Activated naive CD4-positive, alpha-beta T cell treated with anti-CD3 and anti-CD28 coated beads for 36 hours (primary cell): ENCODE measurements around the gene HMBS. TPM values are rescaled to one million over a fixed set of nuclear protein-coding genes. Genes with fewer than 3 reads are reported as not detected.
A peak's percentile ranks its signal among the peaks of the same experiment; 100 is the strongest.

Experiments
- CTCF ChIA-PET: fragments of 350-600 bp; sonication (Branson Sonifier 250); formaldehyde crosslinking; loops from one replicate; lab custom pipeline; 2021; ENCODE audit warnings: antibody characterized with exemption; lab: Charles Lee
- DNase-seq: peaks from one replicate; pipeline ENCODE4 v3.0.0-alpha.2; 2020
- H3K27ac Mint-ChIP-seq: one replicate; pipeline ENCODE4 v1.8.0; 2021; ENCODE audit warnings: mild to moderate bottlenecking, mixed read lengths
- H3K27me3 Mint-ChIP-seq: one replicate; pipeline ENCODE4 v1.8.0; 2021; ENCODE audit warnings: low read depth, mixed read lengths
- H3K36me3 Mint-ChIP-seq: one replicate; pipeline ENCODE4 v1.8.0; 2021; ENCODE audit warnings: low read depth, mixed read lengths
- H3K4me1 Mint-ChIP-seq: one replicate; pipeline ENCODE4 v1.8.0; 2021; ENCODE audit warnings: low read depth, mixed read lengths
- H3K4me3 Mint-ChIP-seq: one replicate; pipeline ENCODE4 v1.8.0; 2021; ENCODE audit warnings: mild to moderate bottlenecking, moderate library complexity, mixed read lengths
- H3K9me3 Mint-ChIP-seq: one replicate; pipeline ENCODE4 v1.8.0; 2021; ENCODE audit warnings: mixed read lengths
- intact Hi-C: fragments of 100-400 bp; cut with micrococcal nuclease; formaldehyde crosslinking; loops from one replicate; pipeline ENCODE4 v1.15.1; 2023
- total RNA-seq, 2 experiments: library from RNA; stranded (reverse); gene quantifications; one replicate each; pipeline ENCODE4 v1.2.3, GENCODE V29; 2021

Gene HMBS
- total RNA-seq, 2 experiments from 2014 or later: 27.9 to 29.4 TPM

DNA sequence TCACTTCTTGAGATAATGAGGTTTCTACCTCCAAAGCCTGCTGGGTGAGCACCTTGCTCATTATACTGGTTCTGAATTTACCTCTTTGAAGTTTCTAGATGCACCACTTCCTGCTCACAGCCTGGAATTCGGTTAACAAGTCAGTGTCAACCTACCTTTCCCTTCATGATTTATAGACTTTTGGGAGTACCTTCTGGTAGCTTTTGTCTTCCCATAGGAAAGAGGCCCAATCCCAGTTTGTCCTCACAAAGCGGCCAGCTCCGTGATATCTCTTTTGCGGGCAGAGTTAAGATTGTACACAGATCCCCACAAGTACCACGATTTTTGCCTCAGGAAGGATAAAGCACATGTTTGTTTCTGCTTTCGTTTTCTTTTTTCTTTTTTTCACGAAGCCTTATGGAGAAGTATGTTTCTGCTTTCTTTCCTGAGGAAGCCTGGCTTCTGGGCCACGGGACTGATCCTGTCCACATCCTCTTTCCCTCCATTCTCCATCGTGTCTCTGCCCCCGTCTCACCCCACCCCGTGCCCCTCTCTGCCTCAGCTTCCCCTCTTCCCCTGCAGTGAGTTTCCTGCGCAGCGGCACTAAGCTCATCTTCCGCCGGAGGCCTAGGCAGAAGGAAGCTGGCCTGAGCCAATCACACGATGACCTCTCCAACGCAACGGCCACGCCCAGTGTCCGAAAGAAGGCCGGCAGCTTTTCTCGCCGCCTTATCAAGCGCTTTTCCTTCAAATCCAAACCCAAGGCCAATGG lies 31.0 kb downstream of the HMBS start:
- Mint-ChIP-seq H3K27me3 (no peaks in the 10 kb centered on the region), H3K36me3 (peaks cover 30% of the 10 kb centered on the region), H3K4me1 (peaks cover 35% of the 10 kb centered on the region), H3K4me3 (peak overlapping the region; percentile 76), H3K9me3 (no peaks in the 10 kb centered on the region), H3K27ac (peak overlapping the region; percentile 96)
- DNase-seq: peak; percentile 66
- intact Hi-C loops: loop anchor here (1.0 kb wide), 1 partner anchor 8 kb away; the partner anchor contains the start of gene C2CD2L
- CTCF ChIA-PET: interaction anchor here (0.5 to 1.2 kb wide), 4 partner anchors 53 to 773 kb away, joined by 3 to 5 read pairs (median 4); partner anchors contain the start of gene CD3D

DNA sequence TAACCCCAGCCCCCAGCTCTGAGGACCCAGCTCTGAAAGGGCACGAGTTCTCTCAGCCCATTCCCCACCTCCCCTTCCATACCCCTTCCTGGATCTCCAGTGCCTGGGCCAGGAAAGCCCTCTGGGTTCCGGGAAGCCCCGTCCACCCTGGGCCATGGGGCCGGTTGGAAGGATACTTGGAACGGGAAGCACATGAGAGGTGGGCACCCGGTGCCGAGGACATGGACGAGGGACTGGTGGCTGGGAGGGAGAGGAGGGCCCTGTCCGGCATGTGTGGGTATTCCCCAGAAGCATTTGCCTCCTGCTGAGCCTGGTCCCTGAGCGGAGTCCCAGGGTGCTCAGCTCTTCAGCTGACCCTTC lies 31.5 kb downstream of the HMBS start:
- no peak for DNase-seq
- H3K9me3 Mint-ChIP-seq: no peaks in the 10 kb centered on the region
- peaks cover 30% of the 10 kb centered on the region for H3K36me3 Mint-ChIP-seq

GRCh38 chr11:119116601-119117000 lies 31.9 kb downstream of the HMBS start:
- CTCF ChIA-PET: interaction anchor here (0.6 to 1.5 kb wide), 3 partner anchors 34 to 224 kb away, joined by 3 to 4 read pairs (median 3); partner anchors contain the start of gene C1QTNF5
- Mint-ChIP-seq H3K27ac (peak overlapping the region; percentile 96), H3K4me3 (peak overlapping the region; percentile 30), H3K9me3 (no peaks in the 10 kb centered on the region), H3K4me1 (peaks cover 36% of the 10 kb centered on the region), H3K27me3 (no peaks in the 10 kb centered on the region), H3K36me3 (peaks cover 30% of the 10 kb centered on the region)
- no peak for DNase-seq
- intact Hi-C loops: no loop called here

More for the DNA sequence above, 31.5 kb downstream of the HMBS start:
- no peaks in the 10 kb centered on the region for H3K27me3 Mint-ChIP-seq
- CTCF ChIA-PET: interaction anchor here (0.6 to 1.2 kb wide), 4 partner anchors 34 to 774 kb away, joined by 3 to 5 read pairs (median 4); partner anchors contain the start of gene CD3D
- intact Hi-C loops: no loop called here
- H3K4me1 Mint-ChIP-seq: peaks cover 36% of the 10 kb centered on the region
- H3K4me3 Mint-ChIP-seq: peak overlapping the region; percentile 76
- H3K27ac Mint-ChIP-seq: peak overlapping the region; percentile 96

GRCh38 chr11:119117004-119117706 lies 32.5 kb downstream of the HMBS start:
- H3K4me1 Mint-ChIP-seq: peaks cover 41% of the 10 kb centered on the region
- H3K36me3 Mint-ChIP-seq: peaks cover 31% of the 10 kb centered on the region
- no peaks in the 10 kb centered on the region for H3K9me3 Mint-ChIP-seq
- peak overlapping the region; percentile 96 for H3K27ac Mint-ChIP-seq
- no peak overlapping the region for H3K4me3 Mint-ChIP-seq
- no peak for DNase-seq
- no peaks in the 10 kb centered on the region for H3K27me3 Mint-ChIP-seq
- intact Hi-C loops: no loop called here
- CTCF ChIA-PET: interaction anchor here (1.5 kb wide), 1 partner anchor 223 kb away, joined by 3 read pairs; the partner anchor contains the start of gene C1QTNF5

- DNase-seq: no peak
Measured at GRCh38 chr11:119118227-119118626, 33.5 kb downstream of the HMBS start.

GRCh38 chr11:119118946-119119345 lies 34.3 kb downstream of the HMBS start:
- CTCF ChIA-PET: interaction anchor here (0.6 to 1.2 kb wide), 5 partner anchors 12 to 224 kb away, joined by 3 to 4 read pairs (median 3); no protein-coding TSS in a partner anchor
- intact Hi-C loops: no loop called here
- H3K27ac Mint-ChIP-seq: no peak overlapping the region
- H3K27me3 Mint-ChIP-seq: no peaks in the 10 kb centered on the region
- DNase-seq: no peak
- peaks cover 26% of the 10 kb centered on the region for H3K36me3 Mint-ChIP-seq
- peaks cover 40% of the 10 kb centered on the region for H3K4me1 Mint-ChIP-seq
- H3K4me3 Mint-ChIP-seq: no peak overlapping the region
- H3K9me3 Mint-ChIP-seq: no peaks in the 10 kb centered on the region

More at GRCh38 chr11:119118227-119118626, 33.5 kb downstream of the HMBS start:
- no peaks in the 10 kb centered on the region for H3K9me3 Mint-ChIP-seq
- no peak overlapping the region for H3K4me3 Mint-ChIP-seq
- no peaks in the 10 kb centered on the region for H3K27me3 Mint-ChIP-seq
- intact Hi-C loops: no loop called here
- peaks cover 45% of the 10 kb centered on the region for H3K4me1 Mint-ChIP-seq
- CTCF ChIA-PET: interaction anchor here (0.6 to 1.2 kb wide), 2 partner anchors 18 to 22 kb away, joined by 4 read pairs; no protein-coding TSS in a partner anchor
- H3K27ac Mint-ChIP-seq: no peak overlapping the region
- peaks cover 27% of the 10 kb centered on the region for H3K36me3 Mint-ChIP-seq

GRCh38 chr11:119120639-119121007 lies 35.9 kb downstream of the HMBS start:
- CTCF ChIA-PET: interaction anchor here (0.6 to 1.0 kb wide), 2 partner anchors 14 to 76 kb away, joined by 3 read pairs; partner anchors contain the start of gene C2CD2L
- Mint-ChIP-seq H3K36me3 (peaks cover 20% of the 10 kb centered on the region), H3K27ac (peak overlapping the region; percentile 80), H3K4me1 (peaks cover 31% of the 10 kb centered on the region), H3K4me3 (peak overlapping the region; percentile 97), H3K9me3 (no peaks in the 10 kb centered on the region), H3K27me3 (no peaks in the 10 kb centered on the region)
- no peak for DNase-seq
- intact Hi-C loops: loop anchor here (1.0 to 2.0 kb wide), 5 partner anchors 13 to 64 kb away; partner anchors contain the start of genes C2CD2L, HYOU1 and NLRX1

DNA sequence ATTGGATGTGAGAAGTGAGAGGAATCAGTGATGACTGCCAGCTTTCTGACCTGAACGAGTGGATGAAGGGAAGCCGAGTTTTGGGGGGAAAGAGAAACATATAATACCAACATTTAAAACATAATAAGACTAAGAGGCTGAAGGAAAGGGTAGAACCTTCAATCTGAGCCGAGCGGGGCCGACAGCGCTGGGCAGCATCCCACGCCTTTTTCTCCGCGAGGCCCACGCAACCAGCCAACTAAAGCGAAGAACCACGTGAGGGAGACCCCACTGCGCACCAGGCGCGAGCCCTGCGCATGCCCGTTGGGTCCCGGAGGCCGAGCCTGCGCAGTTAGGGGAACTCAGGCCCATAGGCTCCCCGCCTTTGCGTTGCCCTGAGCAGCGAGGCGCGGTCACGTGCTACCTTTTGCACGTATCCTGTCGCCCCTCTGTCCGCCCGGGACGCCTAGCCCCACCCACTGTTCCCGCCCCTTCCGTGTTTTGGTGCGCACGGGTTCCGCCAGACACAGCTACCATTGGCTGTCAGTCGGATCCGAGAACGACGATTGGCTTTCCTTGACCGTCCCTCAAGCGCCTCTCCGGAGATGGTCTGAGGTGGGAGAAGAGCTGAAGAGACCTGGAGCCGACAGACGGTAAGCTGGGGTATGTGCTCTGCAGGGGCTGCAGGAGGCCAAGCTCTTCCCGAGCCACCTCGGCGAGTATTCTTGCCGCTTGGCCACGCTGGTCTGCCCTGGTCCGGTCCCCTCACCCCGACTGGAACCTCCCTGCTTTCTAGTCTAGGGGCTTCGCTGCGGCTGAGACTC lies 36.5 kb downstream of the HMBS start, which contains the start of gene HINFP:
TSS of gene HINFP (plus strand) at position 573 of the 803 bp plus-strand sequence. CDS start 5,365 bp downstream, outside the sequence.
- H3K4me3 Mint-ChIP-seq: peak within 1 kb of the TSS; percentile 97
- peaks cover 27% of the 10 kb centered on the region for H3K4me1 Mint-ChIP-seq
- H3K27me3 Mint-ChIP-seq: no peaks in the 10 kb centered on the region
- peak within 1 kb of the TSS; percentile 80 for H3K27ac Mint-ChIP-seq
- CTCF ChIA-PET: interaction anchor here (1.0 to 1.6 kb wide), 2 partner anchors 14 to 18 kb away, joined by 3 read pairs; partner anchors contain the start of gene C2CD2L
- H3K36me3 Mint-ChIP-seq: peaks cover 15% of the 10 kb centered on the region
- DNase-seq: peak; percentile 100
- intact Hi-C loops: loop anchor here (1.0 to 2.0 kb wide), 5 partner anchors 14 to 64 kb away; partner anchors contain the start of genes C2CD2L, HYOU1 and NLRX1
- H3K9me3 Mint-ChIP-seq: no peaks in the 10 kb centered on the region

DNA sequence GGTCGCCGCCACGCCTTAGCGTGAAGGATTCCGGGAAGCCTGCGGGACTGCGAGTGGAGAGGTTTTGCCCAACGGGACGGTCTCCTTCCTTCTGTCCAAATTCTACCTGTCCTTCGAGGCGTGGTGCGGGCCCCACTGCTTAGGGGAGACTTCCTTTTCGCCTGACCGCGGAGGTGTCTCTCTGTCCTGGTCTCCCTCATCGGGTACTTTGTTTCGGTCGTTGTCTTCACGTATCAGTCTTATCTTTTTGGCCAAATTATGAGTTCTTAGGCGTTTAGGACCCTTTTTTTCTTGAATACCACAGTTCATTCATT lies 37.1 kb downstream of the HMBS start:
- peak overlapping the region; percentile 97 for H3K4me3 Mint-ChIP-seq
- no peak for DNase-seq
- peak overlapping the region; percentile 61 for H3K27ac Mint-ChIP-seq
- no peaks in the 10 kb centered on the region for H3K27me3 Mint-ChIP-seq
- peaks cover 11% of the 10 kb centered on the region for H3K36me3 Mint-ChIP-seq
- intact Hi-C loops: loop anchor here (1.0 to 2.0 kb wide), 5 partner anchors 14 to 65 kb away; partner anchors contain the start of genes C2CD2L, HYOU1 and NLRX1
- CTCF ChIA-PET: interaction anchor here (1.0 to 1.6 kb wide), 3 partner anchors 13 to 202 kb away, joined by 3 to 4 read pairs (median 4); no protein-coding TSS in a partner anchor
- no peaks in the 10 kb centered on the region for H3K9me3 Mint-ChIP-seq
- peaks cover 27% of the 10 kb centered on the region for H3K4me1 Mint-ChIP-seq

DNA sequence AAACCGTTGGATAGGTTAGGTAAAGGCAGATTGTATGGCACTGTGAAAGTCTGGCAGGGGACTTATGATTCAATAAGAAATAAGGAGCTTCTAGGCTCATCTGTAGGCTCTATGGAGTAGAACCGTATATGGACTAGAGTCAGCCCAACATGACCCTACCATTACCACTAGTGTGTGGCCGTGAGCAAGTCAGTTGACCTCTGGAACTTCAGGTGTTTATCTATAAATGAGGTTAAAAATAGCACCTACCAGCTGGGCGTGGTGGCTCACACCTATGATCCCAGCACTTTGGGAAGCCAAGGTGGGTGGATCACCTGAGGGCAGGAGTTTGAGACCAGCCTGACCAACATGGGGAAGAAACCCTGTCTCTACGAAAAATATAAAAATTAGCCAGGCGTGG lies 41.1 kb downstream of the HMBS start:
- peaks cover 26% of the 10 kb centered on the region for H3K4me1 Mint-ChIP-seq
- no peak for DNase-seq
- H3K27me3 Mint-ChIP-seq: no peaks in the 10 kb centered on the region
- no peaks in the 10 kb centered on the region for H3K9me3 Mint-ChIP-seq
- intact Hi-C loops: no loop called here
- CTCF ChIA-PET: interaction anchor here (0.6 to 1.5 kb wide), 3 partner anchors 9 to 71 kb away, joined by 3 to 7 read pairs (median 4); no protein-coding TSS in a partner anchor
- H3K27ac Mint-ChIP-seq: no peak overlapping the region
- no peak overlapping the region for H3K4me3 Mint-ChIP-seq
- H3K36me3 Mint-ChIP-seq: peaks cover 19% of the 10 kb centered on the region

GRCh38 chr11:119126675-119127268 lies 42.1 kb downstream of the HMBS start:
- no peak for DNase-seq
- CTCF ChIA-PET: interaction anchor here (1.2 to 1.5 kb wide), 2 partner anchors 8 to 19 kb away, joined by 3 to 4 read pairs; no protein-coding TSS in a partner anchor
- intact Hi-C loops: no loop called here
- H3K27ac Mint-ChIP-seq: peak overlapping the region; percentile 57
- H3K4me3 Mint-ChIP-seq: no peak overlapping the region
- H3K36me3 Mint-ChIP-seq: peaks cover 24% of the 10 kb centered on the region
- H3K27me3 Mint-ChIP-seq: no peaks in the 10 kb centered on the region
- peaks cover 25% of the 10 kb centered on the region for H3K4me1 Mint-ChIP-seq
- no peaks in the 10 kb centered on the region for H3K9me3 Mint-ChIP-seq
